Measurements from ENCODE around the gene ESYT2. TPM values are rescaled to one million over a fixed set of nuclear protein-coding genes. Genes with fewer than 3 reads are reported as not detected.
A peak's percentile ranks its signal among the peaks of the same experiment; 100 is the strongest.
"Not testable (repeated sequence)": the region's sequence is repeated elsewhere in the genome, so short reads cannot be mapped to it uniquely, and the experiment has no call there.

ESYT2 gene
- 79.1 TPM for total RNA-seq

DNA sequence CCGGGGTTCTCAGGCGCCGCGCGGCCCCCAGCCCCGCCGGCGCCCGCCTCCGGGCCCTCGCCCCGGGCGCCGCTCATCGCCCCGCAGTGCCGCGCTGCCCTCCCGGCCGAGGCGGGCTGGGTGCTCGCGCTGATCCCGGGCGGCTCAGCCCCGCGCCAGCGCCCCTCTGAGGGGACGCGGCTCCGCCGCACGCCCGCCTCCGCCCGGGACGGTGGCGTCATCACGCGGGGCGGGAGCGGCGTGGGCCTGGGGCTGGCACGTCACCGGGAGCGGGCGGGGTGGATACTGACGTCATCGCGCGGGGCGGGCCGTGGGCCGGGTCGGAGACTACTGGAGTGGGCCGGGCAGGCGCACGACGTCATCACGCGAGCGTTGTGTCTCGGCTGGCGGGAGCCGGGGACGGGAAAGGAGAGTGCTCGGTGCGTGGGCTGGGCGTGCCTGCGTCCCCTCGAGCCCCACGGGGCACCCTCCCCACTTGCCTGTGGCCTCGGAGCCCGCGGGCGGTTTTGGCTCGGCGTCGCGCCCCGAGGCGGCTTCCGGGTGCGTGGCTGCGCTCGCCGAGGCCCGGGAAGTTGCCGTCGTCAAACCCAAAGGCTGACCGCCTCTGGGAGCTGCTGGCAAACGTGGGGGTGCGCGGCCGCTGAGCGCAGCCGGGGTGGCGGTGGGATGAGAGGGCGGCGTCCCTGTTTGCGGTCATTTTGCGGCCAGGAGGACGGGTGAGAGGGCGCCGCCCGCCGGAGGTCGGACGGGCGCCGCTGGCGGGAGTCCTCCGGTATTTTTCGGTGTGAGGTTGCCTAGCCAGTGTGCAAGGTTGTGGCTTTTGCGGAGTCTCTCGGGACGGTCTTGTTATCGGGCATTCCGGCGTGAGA lies at the start of gene ESYT2:
Gene ESYT2 (minus strand): TSS at position 168 of the 869 bp plus-strand sequence. CDS start 91 bp downstream, at position 77.
- DNase-seq (ENCODE audit: low spot score in 2 of 2) (peak; percentile 99 to 100), FAIRE-seq (no peak)

DNA sequence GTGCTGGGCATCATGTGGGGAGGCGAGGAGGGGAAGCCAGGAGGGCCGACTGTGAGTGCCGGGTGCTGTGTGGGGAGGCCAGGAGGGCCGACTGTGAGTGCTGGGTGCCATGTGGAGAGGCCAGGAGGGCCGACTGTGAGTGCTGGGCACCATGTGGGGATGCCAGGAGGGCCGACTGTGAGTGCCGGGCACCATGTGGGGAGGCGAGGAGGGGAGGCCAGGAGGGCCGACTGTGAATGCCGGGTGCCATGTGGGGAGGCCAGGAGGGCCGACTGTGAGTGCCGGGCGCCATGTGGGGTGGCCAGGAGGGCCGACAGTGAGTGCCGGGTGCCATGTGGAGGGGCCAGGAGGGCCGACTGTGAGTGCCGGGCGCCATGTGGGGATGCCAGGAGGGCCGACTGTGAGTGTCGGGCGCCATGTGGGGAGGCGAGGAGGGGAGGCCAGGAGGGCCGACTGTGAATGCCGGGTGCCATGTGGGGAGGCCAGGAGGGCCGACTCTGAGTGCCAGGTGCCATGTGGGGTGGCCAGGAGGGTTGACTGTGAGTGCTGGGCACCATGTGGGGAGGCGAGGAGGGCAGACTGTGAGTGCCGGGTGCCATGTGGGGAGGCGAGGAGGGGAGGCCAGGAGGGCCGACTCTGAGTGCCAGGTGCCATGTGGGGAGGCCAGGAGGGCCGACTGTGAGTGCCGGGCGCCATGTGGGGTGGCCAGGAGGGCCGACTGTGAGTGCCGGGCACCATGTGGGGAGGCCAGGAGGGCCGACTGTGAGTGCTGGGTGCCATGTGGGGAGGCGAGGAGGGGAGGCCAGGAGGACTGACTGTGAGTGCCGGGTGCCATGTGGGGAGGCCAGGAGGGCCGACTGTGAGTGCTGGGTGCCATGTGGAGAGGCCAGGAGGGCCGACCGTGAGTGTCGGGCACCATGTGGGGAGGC lies 49.1 kb upstream of the ESYT2 start:
- DNase-seq (ENCODE audit: low spot score in 2 of 2); FAIRE-seq: not testable (repeated sequence)

DNA sequence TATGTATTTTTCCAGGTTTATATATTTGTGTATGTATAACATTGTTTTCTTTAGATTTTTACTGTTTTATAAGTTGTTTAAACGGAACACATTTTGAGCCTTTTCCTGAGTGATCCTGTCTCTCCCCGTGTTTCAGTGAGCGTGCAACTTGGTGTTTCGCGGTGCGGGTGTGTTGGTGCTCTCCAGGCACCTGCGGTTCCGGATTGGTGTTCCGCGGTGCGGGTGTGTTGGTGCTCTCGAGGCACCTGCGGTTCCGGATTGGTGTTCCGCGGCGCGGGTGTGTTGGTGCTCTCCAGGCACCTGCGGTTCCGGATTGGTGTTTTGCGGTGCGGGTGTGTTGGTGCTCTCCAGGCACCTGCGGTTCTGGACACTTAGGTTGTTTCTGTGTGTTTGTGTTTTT lies 47.7 kb upstream of the ESYT2 start:
- no peak for DNase-seq (ENCODE audit: low spot score in 2 of 2)
- no peak for FAIRE-seq

DNA sequence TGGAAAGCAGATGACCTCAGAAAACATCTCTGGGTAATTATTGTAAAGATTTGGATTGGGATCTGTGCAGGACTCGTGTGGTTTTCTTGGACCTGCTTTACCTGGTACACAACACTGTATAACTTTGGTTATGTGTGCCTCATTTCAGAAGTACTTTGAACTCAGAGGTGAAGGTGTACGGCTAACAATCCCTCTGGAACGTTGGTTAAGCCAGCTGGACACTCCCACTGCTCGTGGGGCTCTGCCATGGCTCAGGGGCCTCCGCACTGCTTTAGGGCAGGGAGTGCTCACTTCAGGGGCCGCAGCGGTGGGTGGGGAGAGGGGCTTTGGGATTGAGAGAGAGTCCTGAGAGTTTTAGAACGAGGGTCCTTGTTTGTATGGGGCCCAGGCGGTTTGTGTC lies 40.6 kb upstream of the ESYT2 start:
- FAIRE-seq (no peak), DNase-seq (ENCODE audit: low spot score in 2 of 2) (no peak)

DNA sequence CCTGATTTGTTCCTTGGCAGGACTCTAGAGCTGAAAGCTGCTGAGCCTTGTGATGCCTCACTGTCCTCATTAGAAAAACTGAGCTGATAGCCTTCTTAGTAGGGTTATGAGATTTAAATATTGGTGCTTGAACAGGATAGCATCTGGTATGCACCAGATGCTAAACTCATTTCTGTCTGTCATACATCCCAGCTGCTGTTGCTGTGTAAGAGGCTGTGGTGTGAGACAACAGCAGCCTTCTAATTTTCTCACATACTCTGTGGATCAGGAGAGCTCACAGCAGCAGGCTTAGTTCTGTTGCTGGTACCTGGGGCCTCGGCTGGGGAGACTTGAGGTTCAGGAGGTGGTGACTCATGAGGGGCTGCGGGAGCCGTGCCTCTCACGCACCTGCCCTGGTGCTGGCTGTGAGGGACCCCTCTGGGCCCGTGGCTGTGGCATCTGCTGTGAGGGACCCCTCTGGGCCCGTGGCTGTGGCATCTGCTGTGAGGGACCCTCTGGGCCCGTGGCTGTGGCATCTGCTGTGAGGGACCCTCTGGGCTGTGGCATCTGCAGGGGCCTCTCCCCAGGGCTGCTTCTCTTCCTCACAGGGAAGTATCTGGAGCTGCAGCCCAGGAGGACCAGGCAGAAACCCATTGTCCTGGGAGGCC lies 39.6 kb upstream of the ESYT2 start:
- DNase-seq (ENCODE audit: low spot score in 2 of 2) (no peak), FAIRE-seq (no peak)

- DNase-seq (ENCODE audit: low spot score in 2 of 2), result no peak
- FAIRE-seq, result no peak
Measured at GRCh38 chr7:158867214-158867984, 38.1 kb upstream of the ESYT2 start.

DNA sequence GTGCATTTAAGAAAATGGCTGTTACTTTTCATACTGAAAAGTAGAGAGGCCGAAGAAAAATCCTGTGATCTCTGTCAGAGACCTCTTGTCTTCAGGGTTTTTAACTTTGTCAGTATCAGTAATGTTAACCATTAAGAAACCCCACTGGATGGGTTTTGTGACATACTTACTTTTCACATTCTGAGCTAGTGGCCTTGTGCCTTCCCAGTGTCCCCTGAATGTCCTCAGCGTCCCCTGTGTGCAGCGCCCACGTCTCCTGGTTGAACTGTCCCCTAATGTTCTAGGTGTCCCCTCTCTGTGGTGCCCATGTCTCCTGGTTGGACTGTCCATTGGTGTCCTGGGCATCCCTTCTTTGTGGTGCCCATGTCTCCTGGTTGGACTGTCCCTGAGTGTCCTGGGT lies 36.7 kb upstream of the ESYT2 start:
- no peak for DNase-seq (ENCODE audit: low spot score in 2 of 2)
- FAIRE-seq, result no peak

GRCh38 chr7:158865462-158865922 lies 36.2 kb upstream of the ESYT2 start:
- no peak for DNase-seq (ENCODE audit: low spot score in 2 of 2)
- no peak for FAIRE-seq

- FAIRE-seq, result no peak
- DNase-seq (ENCODE audit: low spot score in 2 of 2), result no peak
Measured at GRCh38 chr7:158864833-158865232, 35.5 kb upstream of the ESYT2 start.

DNA sequence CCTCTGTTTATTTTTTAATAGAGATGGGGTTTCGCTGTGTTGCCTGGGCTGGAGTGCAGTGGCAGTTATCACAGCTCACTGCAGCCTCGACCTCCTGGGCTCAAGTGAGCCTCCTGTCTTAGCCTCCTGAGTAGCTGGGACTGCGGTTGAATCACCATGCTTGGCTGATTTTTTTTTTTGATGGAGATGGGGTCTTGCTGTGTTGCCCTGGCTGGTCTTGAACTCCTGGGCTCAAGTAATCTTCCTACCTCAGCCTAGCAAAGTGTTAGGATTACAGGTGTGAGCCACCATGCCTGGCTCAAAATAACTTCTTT lies 35.2 kb upstream of the ESYT2 start:
- DNase-seq (ENCODE audit: low spot score in 2 of 2) (no peak), FAIRE-seq (no peak)

GRCh38 chr7:158863611-158864506 lies 34.5 kb upstream of the ESYT2 start:
- peak; percentile 43 to 62 for DNase-seq (ENCODE audit: low spot score in 2 of 2)
- no peak for FAIRE-seq

GRCh38 chr7:158862985-158863610 lies 33.8 kb upstream of the ESYT2 start:
- FAIRE-seq; DNase-seq (ENCODE audit: low spot score in 2 of 2): not testable (repeated sequence)

GRCh38 chr7:158861936-158862704 lies 32.8 kb upstream of the ESYT2 start:
- DNase-seq (ENCODE audit: low spot score in 2 of 2) (no peak), FAIRE-seq (no peak)

DNA sequence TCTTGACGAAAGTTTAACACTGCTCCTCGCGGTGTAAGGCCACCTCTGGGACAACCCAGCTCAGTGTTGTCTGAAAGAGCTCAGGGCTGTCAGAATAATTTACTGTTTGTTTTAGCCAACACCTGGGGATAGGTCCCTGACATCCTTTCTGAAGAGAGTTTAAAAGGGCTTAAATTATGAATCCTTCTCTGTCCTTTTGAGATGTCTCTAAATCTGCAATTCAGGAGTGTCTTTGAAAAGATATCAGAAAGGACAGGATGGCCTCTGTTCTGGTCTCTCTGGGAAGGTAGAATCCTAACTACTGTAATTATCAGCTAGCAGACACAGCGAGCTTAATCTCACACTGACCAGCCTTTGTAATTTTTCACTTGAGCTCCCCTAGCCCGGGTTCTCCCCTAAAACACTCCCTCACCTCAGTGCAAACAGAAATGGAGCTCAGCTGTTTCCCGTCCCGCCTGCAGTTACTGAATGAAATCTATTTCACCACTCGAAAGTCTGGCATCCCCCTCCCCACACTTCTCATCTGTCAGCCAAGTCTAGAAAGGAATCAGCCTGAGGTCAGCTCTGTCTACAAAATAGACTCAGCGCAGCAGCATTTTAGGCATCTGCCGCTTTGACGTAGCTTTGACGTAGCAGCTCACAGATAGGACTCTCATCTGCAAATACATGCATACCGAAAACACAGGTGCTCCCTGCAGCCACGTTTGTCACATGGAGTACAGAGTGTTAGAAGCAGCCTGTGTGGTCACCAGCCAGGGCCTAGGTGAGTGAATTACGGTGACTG lies 31.9 kb upstream of the ESYT2 start:
- no peak for FAIRE-seq
- DNase-seq (ENCODE audit: low spot score in 2 of 2), result no peak

DNA sequence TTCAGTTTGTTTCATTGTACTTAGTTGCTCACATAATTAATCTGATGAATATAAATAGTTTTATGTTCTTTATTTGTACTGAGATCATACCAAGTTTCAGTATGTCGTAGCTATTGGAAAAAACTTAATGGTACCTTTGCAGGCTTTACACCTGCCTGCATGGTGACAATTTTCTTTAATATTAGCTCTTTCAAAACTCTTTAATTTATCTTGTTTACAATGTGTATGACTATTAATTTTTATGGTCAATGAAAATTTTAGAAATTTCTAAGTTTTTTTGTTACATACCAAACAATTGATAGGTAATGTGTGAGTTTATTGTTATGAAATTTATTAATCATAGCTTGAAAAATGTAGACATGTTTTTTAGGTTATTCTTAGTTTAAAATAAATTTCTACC lies 31.1 kb upstream of the ESYT2 start:
- no peak for DNase-seq (ENCODE audit: low spot score in 2 of 2)
- FAIRE-seq, result no peak

GRCh38 chr7:158858592-158859503 lies 29.5 kb upstream of the ESYT2 start:
- FAIRE-seq (no peak), DNase-seq (ENCODE audit: low spot score in 2 of 2) (no peak)

Data from frontal cortex (tissue), 4 donors.